B cell (primary cell): Measurements from ENCODE around the gene GPR151. TPM values are rescaled to one million over a fixed set of nuclear protein-coding genes. Genes with fewer than 3 reads are reported as not detected.

Experiments
- ATAC-seq: fragments of 200-7000 bp; cut with Tn5 transposase; one replicate; pipeline ENCODE4 v1.10.0; 2021; ENCODE audit warnings: low read depth, mild to moderate bottlenecking, moderate number of reproducible peaks, moderate library complexity
- CTCF ChIA-PET: fragments of 350-600 bp; sonication (Branson Sonifier 250); formaldehyde crosslinking; loops from one replicate; lab custom pipeline; 2021; ENCODE audit warnings: antibody characterized with exemption, inconsistent platforms; lab: Charles Lee
- POLR2A ChIA-PET: fragments of 350-600 bp; sonication (Branson Sonifier 250); formaldehyde crosslinking; loops from one replicate; lab custom pipeline; 2021; ENCODE audit warnings: antibody characterized with exemption; lab: Charles Lee
- DNase-seq: peaks from one replicate; pipeline ENCODE4 v3.0.0; 2013
- H2AFZ ChIP-seq: 2 replicates; pipeline ENCODE4 v1.6.1; 2012; ENCODE audit warnings: mild to moderate bottlenecking, low read depth, low read length; ENCODE audit not compliant: insufficient read depth, poor library complexity, severe bottlenecking
- H3K27ac ChIP-seq, 2 donors: 1 replicate in 1 of 2; 2 replicates in 1 of 2; pipeline ENCODE4 v1.5.1; 2012 to 2013; ENCODE audit warnings: low read length in 2 of 2, mild to moderate bottlenecking in 2 of 2, moderate library complexity in 1 of 2
- H3K27me3 ChIP-seq, 4 experiments: fragments of 200-600 bp in 1 of 4; sonication (generic) in 1 of 4; replicated peaks in 1 of 4; 1 replicate in 2 of 4; 2 replicates in 2 of 4; pipeline versions ENCODE4 v1.6.1 to v1.7.0; 2013 to 2016; ENCODE audit warnings: low read length in 3 of 4, mild to moderate bottlenecking in 2 of 4, mixed read lengths in 1 of 4, moderate library complexity in 1 of 4; ENCODE audit not compliant: insufficient read depth in 4 of 4, control insufficient read depth in 3 of 4; ENCODE audit errors: control extremely low read depth in 1 of 4
- H3K36me3 ChIP-seq, 2 experiments: replicated peaks in 1 of 2; 1 replicate in 1 of 2; 2 replicates in 1 of 2; pipeline versions ENCODE4 v1.6.1 to v1.7.1; 2013; ENCODE audit warnings: low read length in 1 of 2; ENCODE audit not compliant: insufficient read depth in 2 of 2, control insufficient read depth in 1 of 2; ENCODE audit errors: control extremely low read depth in 1 of 2, extremely low read depth in 1 of 2
- H3K4me1 ChIP-seq, 2 donors: fragments of 200-600 bp in 1 of 2; sonication (generic) in 1 of 2; 1 replicate in 1 of 2; 2 replicates in 1 of 2; pipeline versions ENCODE4 v1.5.1 to v1.6.1; 2013 to 2017; ENCODE audit warnings: low read length in 2 of 2; ENCODE audit not compliant: control insufficient read depth in 2 of 2, insufficient read depth in 2 of 2
- H3K4me2 ChIP-seq: replicated peaks from 2 replicates; pipeline ENCODE3; 2012; ENCODE audit warnings: mild to moderate bottlenecking, low read depth, low read length; ENCODE audit not compliant: poor library complexity, severe bottlenecking
- H3K4me3 ChIP-seq, 5 experiments: fragments of 200-600 bp in 1 of 5; sonication (generic) in 1 of 5; 1 replicate in 3 of 5; 2 replicates in 2 of 5; pipeline versions ENCODE4 v1.5.1 to v1.7.0; 2011 to 2016; ENCODE audit warnings: low read length in 4 of 5, mild to moderate bottlenecking in 4 of 5, low read depth in 2 of 5, control low read depth in 1 of 5, moderate library complexity in 1 of 5; ENCODE audit not compliant: insufficient read depth in 1 of 5; ENCODE audit errors: control extremely low read depth in 1 of 5, extremely low read depth in 1 of 5
- H3K79me2 ChIP-seq: fragments of 200-600 bp; sonication (generic); one replicate; pipeline ENCODE4 v1.6.0; 2016; ENCODE audit warnings: low read length; ENCODE audit not compliant: control insufficient read depth, insufficient read depth
- H3K9ac ChIP-seq: fragments of 200-600 bp; sonication (generic); 2 replicates; pipeline ENCODE4 v1.6.1; 2017; ENCODE audit warnings: mild to moderate bottlenecking, low read length, moderate library complexity
- H3K9me3 ChIP-seq, 3 donors: one replicate each; pipeline versions ENCODE4 v1.6.1 to v1.7.1; 2013; ENCODE audit warnings: low read length in 2 of 3; ENCODE audit not compliant: control insufficient read depth in 2 of 3, insufficient read depth in 1 of 3; ENCODE audit errors: control extremely low read depth in 1 of 3
- H4K20me1 ChIP-seq: 2 replicates; pipeline ENCODE4 v1.6.0; 2012; ENCODE audit warnings: mild to moderate bottlenecking, low read length; ENCODE audit not compliant: insufficient read depth, control insufficient read depth, poor library complexity, severe bottlenecking
- H3K27ac Mint-ChIP-seq: one replicate; pipeline ENCODE4 v1.8.0; 2021; ENCODE audit warnings: mixed read lengths
- H3K27me3 Mint-ChIP-seq: one replicate; pipeline ENCODE4 v1.8.0; 2021; ENCODE audit warnings: mixed read lengths
- H3K4me1 Mint-ChIP-seq: one replicate; pipeline ENCODE4 v1.8.0; 2021; ENCODE audit warnings: mixed read lengths
- H3K4me3 Mint-ChIP-seq: one replicate; pipeline ENCODE4 v1.8.0; 2021; ENCODE audit warnings: mixed read lengths
- H3K9me3 Mint-ChIP-seq: one replicate; pipeline ENCODE4 v1.8.0; 2022; ENCODE audit warnings: mixed read lengths; ENCODE audit not compliant: insufficient read depth
- EZH2 ChIP-seq: IDR thresholded peaks from 2 replicates; pipeline ENCODE4 v1.6.1; 2012; ENCODE audit warnings: borderline replicate concordance, low read depth, mild to moderate bottlenecking, moderate library complexity, low read length; ENCODE audit not compliant: insufficient read depth, poor library complexity, severe bottlenecking
- WGBS: methylation state at CpG from one replicate; pipeline ENCODE4 v1.1.5; 2013; ENCODE audit warnings: missing lambda C conversion rate; ENCODE audit not compliant: insufficient coverage; 5-methylcytosine and 5-hydroxymethylcytosine counted together
- intact Hi-C: fragments of 100-400 bp; cut with micrococcal nuclease; formaldehyde crosslinking; loops from one replicate; pipeline ENCODE4 v1.10.0; 2022
- polyA plus RNA-seq: library from polyadenylated mRNA; depleted of rRNA; stranded (reverse); fragments of >200 nt; gene quantifications from 2 replicates; pipeline ENCODE4 v1.2.3, GENCODE V29; 2012
- total RNA-seq, 2 donors: library from RNA; stranded (reverse); fragments of 120-200 nt in 1 of 2; gene quantifications; 1 replicate in 1 of 2; 2 replicates in 1 of 2; pipeline versions ENCODE4 v1.2.3 to v1.2.4, GENCODE V29; 2013 to 2022
- TF ChIP-seq, protein P1 (sequence below): fragments of 200-600 bp; IDR thresholded peaks from one replicate; pipeline ENCODE4 v1.8.0; 2022; ENCODE audit warnings: antibody characterized with exemption, mild to moderate bottlenecking

GPR151 gene
- total and polyA plus RNA-seq, 2 donors (not counting 1 experiment from before 2014, with no cell fraction given), result not detected

DNA sequence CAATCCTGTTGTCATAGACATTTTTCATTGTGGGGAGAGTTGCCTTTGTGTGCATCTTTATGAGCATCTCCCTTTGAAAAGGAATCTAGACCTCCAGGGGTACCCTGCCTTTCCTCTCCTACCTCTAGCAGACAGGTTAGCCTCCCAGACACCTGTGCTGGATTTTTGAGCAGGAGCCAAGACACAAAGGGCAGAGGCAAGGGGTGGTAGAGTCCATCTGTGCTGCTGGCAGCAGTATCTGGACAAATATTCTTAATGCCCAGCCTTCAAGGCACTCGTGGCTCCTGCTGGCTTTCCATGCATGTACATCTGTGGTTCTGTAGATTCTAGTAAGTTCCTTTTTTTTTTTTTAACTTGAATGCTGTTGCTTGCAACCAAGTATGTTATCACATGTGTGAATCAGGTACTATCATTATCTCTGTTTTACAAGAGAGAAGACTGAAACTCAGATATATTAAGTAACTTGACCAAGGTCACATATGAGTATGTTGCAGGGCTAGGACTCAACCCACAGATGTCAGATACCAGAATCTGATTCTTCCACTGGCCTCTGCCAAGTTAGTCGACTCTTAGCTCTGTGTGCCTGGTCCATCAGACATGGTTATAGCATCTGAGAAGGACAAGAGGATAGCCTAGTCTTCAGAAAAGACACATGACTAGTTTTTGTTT is 32.9 kb upstream of the GPR151 start:
- H3K4me2 ChIP-seq, result no peak overlapping the region
- no peaks in the 10 kb centered on the region for H3K36me3 ChIP-seq
- H3K9me3 Mint-ChIP-seq, result no peaks in the 10 kb centered on the region
- H3K27me3 Mint-ChIP-seq, result peaks cover 10% of the 10 kb centered on the region
- POLR2A ChIA-PET, result no interaction called here
- intact Hi-C loops, result no loop called here
- no peak overlapping the region for H3K27ac Mint-ChIP-seq
- no peak overlapping the region for H3K4me3 Mint-ChIP-seq
- H3K27ac ChIP-seq, result no peak overlapping the region
- no peak overlapping the region for H2AFZ ChIP-seq
- ATAC-seq (no peak), DNase-seq (no peak)
- H3K27me3 ChIP-seq, result no peaks in the 10 kb centered on the region
- CTCF ChIA-PET, result interaction anchor here (0.7 to 1.7 kb wide), 3 partner anchors 10 to 417 kb away, joined by 3 to 4 read pairs (median 4); no protein-coding TSS in a partner anchor
- no peak overlapping the region for H3K4me3 ChIP-seq
- no peak for TF ChIP-seq EZH2
- TF ChIP-seq, protein P1, sequence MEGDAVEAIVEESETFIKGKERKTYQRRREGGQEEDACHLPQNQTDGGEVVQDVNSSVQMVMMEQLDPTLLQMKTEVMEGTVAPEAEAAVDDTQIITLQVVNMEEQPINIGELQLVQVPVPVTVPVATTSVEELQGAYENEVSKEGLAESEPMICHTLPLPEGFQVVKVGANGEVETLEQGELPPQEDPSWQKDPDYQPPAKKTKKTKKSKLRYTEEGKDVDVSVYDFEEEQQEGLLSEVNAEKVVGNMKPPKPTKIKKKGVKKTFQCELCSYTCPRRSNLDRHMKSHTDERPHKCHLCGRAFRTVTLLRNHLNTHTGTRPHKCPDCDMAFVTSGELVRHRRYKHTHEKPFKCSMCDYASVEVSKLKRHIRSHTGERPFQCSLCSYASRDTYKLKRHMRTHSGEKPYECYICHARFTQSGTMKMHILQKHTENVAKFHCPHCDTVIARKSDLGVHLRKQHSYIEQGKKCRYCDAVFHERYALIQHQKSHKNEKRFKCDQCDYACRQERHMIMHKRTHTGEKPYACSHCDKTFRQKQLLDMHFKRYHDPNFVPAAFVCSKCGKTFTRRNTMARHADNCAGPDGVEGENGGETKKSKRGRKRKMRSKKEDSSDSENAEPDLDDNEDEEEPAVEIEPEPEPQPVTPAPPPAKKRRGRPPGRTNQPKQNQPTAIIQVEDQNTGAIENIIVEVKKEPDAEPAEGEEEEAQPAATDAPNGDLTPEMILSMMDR, result no peak
- H3K9ac ChIP-seq, result no peak overlapping the region
- no peaks in the 10 kb centered on the region for H4K20me1 ChIP-seq
- no peaks in the 10 kb centered on the region for H3K9me3 ChIP-seq
- H3K79me2 ChIP-seq, result no peaks in the 10 kb centered on the region
- H3K4me1 ChIP-seq, result no peaks in the 10 kb centered on the region
- no peaks in the 10 kb centered on the region for H3K4me1 Mint-ChIP-seq
- 79% methylated on average over 2 of the region's 2 CpGs for WGBS

DNA sequence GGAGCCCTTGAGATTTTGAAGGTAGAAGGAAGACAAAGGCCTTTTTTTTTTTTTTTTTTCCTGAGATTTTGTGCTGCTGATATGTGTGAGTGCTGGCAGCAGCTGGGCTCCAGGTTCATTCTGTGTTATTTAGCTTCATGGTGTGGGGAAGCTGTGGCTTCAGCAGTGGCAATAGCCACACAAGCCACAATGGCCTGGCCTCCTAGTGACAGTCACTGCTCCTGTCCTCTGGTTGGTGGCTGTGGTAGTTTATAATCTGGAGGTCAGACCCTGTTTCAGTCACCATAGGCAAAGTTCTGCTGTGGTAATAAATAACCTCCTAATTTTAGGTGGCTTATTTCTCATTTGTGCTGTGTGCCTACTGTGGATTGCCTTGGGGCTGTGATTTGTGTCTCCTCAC is 28.2 kb upstream of the GPR151 start:
- H3K27me3 ChIP-seq, result no peaks in the 10 kb centered on the region
- Mint-ChIP-seq H3K9me3 (no peaks in the 10 kb centered on the region), H3K27ac (no peak overlapping the region), H3K4me1 (peaks cover 2% of the 10 kb centered on the region), H3K4me3 (no peak overlapping the region), H3K27me3 (peaks cover 8% of the 10 kb centered on the region)
- H3K36me3 ChIP-seq, result no peaks in the 10 kb centered on the region
- no peak overlapping the region for H2AFZ ChIP-seq
- no peak overlapping the region for H3K4me3 ChIP-seq
- intact Hi-C loops, result no loop called here
- ATAC-seq, result no peak
- POLR2A ChIA-PET, result no interaction called here
- H4K20me1 ChIP-seq, result no peaks in the 10 kb centered on the region
- TF ChIP-seq, protein P1, result no peak
- no peak for TF ChIP-seq EZH2
- no peaks in the 10 kb centered on the region for H3K79me2 ChIP-seq
- CTCF ChIA-PET, result interaction anchor here (5.1 kb wide), 1 partner anchor 12 kb away, joined by 41 read pairs; no protein-coding TSS in a partner anchor
- no peak overlapping the region for H3K27ac ChIP-seq
- H3K4me1 ChIP-seq, result no peaks in the 10 kb centered on the region
- no peak overlapping the region for H3K4me2 ChIP-seq
- DNase-seq, result no peak
- no peak overlapping the region for H3K9ac ChIP-seq
- no peaks in the 10 kb centered on the region for H3K9me3 ChIP-seq
